Measurements from ENCODE around the gene ARHGAP22.

DNA sequence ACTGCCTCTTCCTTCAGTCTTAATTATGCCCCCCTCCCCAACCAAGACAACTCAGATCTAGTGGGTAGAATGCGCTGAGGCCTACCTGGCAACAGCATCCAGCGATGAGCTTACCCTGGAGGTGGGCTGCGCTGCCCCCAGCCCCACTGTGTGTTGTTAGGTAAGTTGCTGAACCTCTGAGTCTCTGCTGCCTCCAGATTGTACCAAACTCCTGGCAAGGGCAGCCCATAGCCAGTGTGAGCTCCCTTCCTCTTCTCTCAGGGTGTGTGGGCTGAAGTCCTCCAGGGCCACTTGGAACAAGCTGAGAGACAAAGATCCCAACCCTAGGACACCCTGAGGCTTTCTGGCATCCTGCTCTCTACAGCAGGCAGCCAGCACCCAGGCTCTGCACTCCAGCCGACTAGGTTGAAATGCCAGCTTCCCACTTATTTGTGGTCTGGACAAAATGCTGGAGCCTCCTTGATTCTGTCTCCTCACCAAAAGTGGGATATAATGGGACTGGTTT lies 135.3 kb downstream of the ARHGAP22 start:
- no peak for TF ChIP-seq POLR2A (IDR thresholded peaks at IDR 0.05)
- TF ChIP-seq, protein P1, sequence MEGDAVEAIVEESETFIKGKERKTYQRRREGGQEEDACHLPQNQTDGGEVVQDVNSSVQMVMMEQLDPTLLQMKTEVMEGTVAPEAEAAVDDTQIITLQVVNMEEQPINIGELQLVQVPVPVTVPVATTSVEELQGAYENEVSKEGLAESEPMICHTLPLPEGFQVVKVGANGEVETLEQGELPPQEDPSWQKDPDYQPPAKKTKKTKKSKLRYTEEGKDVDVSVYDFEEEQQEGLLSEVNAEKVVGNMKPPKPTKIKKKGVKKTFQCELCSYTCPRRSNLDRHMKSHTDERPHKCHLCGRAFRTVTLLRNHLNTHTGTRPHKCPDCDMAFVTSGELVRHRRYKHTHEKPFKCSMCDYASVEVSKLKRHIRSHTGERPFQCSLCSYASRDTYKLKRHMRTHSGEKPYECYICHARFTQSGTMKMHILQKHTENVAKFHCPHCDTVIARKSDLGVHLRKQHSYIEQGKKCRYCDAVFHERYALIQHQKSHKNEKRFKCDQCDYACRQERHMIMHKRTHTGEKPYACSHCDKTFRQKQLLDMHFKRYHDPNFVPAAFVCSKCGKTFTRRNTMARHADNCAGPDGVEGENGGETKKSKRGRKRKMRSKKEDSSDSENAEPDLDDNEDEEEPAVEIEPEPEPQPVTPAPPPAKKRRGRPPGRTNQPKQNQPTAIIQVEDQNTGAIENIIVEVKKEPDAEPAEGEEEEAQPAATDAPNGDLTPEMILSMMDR (IDR thresholded peaks at IDR 0.05): no peak
